ENCODE data around the gene HRAS. TPM values are rescaled to one million over a fixed set of nuclear protein-coding genes. Genes with fewer than 3 reads are reported as not detected.

HRAS gene
- total RNA-seq, 1 experiment from 2014 or later: 128 TPM

DNA sequence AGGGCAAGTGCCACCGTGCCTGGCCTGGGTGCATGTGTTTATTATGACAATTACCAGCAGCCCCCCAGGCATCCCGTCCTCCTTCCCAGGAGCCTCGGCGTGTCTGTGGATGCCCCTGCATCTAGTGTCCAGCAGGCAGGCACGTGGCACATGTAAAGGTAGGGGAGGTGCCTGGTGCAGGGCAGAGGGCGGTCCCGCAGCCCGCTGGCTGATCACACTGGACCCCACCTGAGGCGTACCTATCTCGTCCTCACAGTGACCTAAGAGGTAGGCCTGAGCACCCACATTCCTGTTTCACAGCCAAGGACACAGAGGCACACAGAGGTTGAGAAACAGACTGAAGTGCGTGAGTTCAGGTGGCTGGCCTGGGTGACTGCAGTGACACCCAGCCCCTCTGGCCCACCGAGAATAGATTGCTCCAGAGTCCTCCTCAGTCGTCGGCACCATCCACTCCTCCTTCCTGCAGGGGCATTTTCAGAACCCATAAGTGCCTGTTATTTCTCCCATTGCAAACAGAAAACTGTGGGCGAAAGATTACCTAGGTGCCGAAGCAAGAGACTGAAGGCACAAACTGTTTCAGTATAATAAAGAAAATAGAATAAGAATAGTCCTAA, 37.9 kb upstream of the HRAS start:
- H3K9me2 ChIP-seq (replicated peaks; ENCODE audit: low read length): no peaks in the 10 kb centered on the region
- no peak overlapping the region for H3K4me2 ChIP-seq (ENCODE audit: low read length)
- H4K20me1 ChIP-seq (ENCODE audit: low read length): peaks cover 15% of the 10 kb centered on the region
- intact Hi-C loops (cut with micrococcal nuclease): no loop called here
- peaks cover 19% of the 10 kb centered on the region for H3K4me1 ChIP-seq (ENCODE audit: insufficient read depth, low read length)
- ATAC-seq (no peak), DNase-seq (no peak)
- TF ChIP-seq, protein P1, sequence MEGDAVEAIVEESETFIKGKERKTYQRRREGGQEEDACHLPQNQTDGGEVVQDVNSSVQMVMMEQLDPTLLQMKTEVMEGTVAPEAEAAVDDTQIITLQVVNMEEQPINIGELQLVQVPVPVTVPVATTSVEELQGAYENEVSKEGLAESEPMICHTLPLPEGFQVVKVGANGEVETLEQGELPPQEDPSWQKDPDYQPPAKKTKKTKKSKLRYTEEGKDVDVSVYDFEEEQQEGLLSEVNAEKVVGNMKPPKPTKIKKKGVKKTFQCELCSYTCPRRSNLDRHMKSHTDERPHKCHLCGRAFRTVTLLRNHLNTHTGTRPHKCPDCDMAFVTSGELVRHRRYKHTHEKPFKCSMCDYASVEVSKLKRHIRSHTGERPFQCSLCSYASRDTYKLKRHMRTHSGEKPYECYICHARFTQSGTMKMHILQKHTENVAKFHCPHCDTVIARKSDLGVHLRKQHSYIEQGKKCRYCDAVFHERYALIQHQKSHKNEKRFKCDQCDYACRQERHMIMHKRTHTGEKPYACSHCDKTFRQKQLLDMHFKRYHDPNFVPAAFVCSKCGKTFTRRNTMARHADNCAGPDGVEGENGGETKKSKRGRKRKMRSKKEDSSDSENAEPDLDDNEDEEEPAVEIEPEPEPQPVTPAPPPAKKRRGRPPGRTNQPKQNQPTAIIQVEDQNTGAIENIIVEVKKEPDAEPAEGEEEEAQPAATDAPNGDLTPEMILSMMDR (conservative IDR thresholded peaks at IDR 0.05; ENCODE audit: low read depth, low read length): no peak
- no peak for TF ChIP-seq EZH2 (IDR thresholded peaks at IDR 0.05; ENCODE audit: low read length, unreplicated experiment)
- TF ChIP-seq EZH2phosphoT487 (IDR thresholded peaks at IDR 0.05; ENCODE audit: borderline replicate concordance, low read length): no peak
- H3K36me3 ChIP-seq (ENCODE audit: low read depth, low read length): no peaks in the 10 kb centered on the region
- H3K4me3 ChIP-seq (ENCODE audit: low read length): no peak overlapping the region
- BruUV-seq (replicated peaks): no TSS peak
- no peak overlapping the region for H2AFZ ChIP-seq (ENCODE audit: low read length)
- POLR2A ChIA-PET (ENCODE audit: unreplicated experiment): no interaction called here
- no peak overlapping the region for H3K27ac ChIP-seq (ENCODE audit: low read length)
- no peaks in the 10 kb centered on the region for H3F3A ChIP-seq (ENCODE audit: low read length, unreplicated experiment)
- no peak overlapping the region for H3K9ac ChIP-seq (ENCODE audit: low read length)
- CTCF ChIA-PET: no interaction called here
- no peaks in the 10 kb centered on the region for H3K9me3 ChIP-seq (ENCODE audit: low read length)
- H3K79me2 ChIP-seq (ENCODE audit: low read length): peaks cover 29% of the 10 kb centered on the region
- H3K27me3 ChIP-seq (ENCODE audit: low read length): no peaks in the 10 kb centered on the region

DNA sequence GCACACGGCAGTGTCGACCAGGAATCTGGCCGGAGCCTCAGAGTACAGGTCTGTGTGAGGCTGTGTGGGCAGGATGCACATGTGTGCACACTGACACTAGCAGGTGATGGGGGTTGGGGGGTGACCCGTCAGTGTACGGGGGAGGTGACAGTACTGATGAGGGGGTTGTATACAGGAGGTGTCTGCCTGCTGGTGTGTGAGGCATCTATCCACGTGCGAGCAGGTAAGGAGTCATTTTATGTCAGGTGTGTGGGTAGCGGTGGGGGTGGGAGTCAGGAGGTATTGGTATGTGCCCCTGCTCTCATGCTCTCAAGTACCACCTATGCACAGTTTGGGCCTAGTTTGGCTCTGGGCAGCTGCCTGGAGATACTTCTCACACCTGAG, 36.4 kb upstream of the HRAS start:
- no peak overlapping the region for H3K27ac ChIP-seq (ENCODE audit: low read length)
- TF ChIP-seq, protein P1 (conservative IDR thresholded peaks at IDR 0.05; ENCODE audit: low read depth, low read length): no peak
- TF ChIP-seq EZH2phosphoT487 (IDR thresholded peaks at IDR 0.05; ENCODE audit: borderline replicate concordance, low read length) (no peak), EZH2 (IDR thresholded peaks at IDR 0.05; ENCODE audit: low read length, unreplicated experiment) (no peak)
- H3K27me3 ChIP-seq (ENCODE audit: low read length): no peaks in the 10 kb centered on the region
- H3K36me3 ChIP-seq (ENCODE audit: low read depth, low read length): no peaks in the 10 kb centered on the region
- no peaks in the 10 kb centered on the region for H3F3A ChIP-seq (ENCODE audit: low read length, unreplicated experiment)
- ChIA-PET CTCF (no interaction called here), POLR2A (ENCODE audit: unreplicated experiment) (no interaction called here)
- H2AFZ ChIP-seq (ENCODE audit: low read length): no peak overlapping the region
- H4K20me1 ChIP-seq (ENCODE audit: low read length): peaks cover 5% of the 10 kb centered on the region; the same call in 1 of the 2 replicates
- BruUV-seq (replicated peaks): no TSS peak
- ATAC-seq: no peak
- no peak for DNase-seq
- H3K4me1 ChIP-seq (ENCODE audit: insufficient read depth, low read length): peaks cover 18% of the 10 kb centered on the region; the same call in 1 of the 2 replicates
- no peak overlapping the region for H3K9ac ChIP-seq (ENCODE audit: low read length)
- H3K4me2 ChIP-seq (ENCODE audit: low read length): no peak overlapping the region
- peaks cover 28% of the 10 kb centered on the region for H3K79me2 ChIP-seq (ENCODE audit: low read length)
- H3K4me3 ChIP-seq (ENCODE audit: low read length): no peak overlapping the region
- H3K9me3 ChIP-seq (ENCODE audit: low read length): no peaks in the 10 kb centered on the region
- H3K9me2 ChIP-seq (replicated peaks; ENCODE audit: low read length): no peaks in the 10 kb centered on the region
- intact Hi-C loops (cut with micrococcal nuclease): no loop called here

DNA sequence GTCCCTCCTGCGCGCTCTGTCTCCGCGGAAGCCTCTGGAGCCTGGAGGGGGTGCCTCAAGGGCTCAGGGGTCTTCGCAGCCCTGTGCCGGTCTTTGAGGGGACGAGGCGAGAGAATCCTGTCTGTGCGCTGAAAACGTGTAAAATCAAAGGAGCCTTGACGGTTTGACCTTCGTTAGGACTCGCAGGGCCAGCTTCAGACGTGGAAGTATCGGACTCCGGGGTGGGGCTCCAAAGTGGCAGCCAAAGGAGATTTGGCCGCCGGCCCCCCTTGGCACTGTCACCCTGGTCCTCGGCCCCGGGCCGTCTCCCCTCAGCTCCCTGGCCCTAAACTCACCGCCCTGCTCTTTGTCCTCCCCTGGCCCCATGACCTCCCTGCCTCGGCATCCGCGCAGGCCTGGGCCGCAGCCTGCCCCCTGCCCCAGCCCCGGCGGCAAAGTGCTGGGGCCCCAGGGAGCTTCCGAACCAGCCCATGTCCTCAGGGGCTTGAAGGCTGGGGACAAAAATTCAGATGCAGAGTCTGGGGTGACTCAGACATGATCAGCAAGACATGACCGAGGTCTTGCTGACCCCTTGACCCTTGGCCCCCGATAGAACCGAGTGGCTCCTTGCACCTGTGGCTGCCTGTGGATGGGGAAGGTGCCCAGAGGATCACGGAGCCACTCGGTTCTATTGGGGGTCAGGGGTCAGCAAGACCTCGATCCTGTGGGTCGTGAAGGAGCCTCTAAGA, 33.9 kb upstream of the HRAS start:
- H2AFZ ChIP-seq (ENCODE audit: low read length): peak overlapping the region; percentile 53; the same call in 1 of the 2 replicates

More for the DNA sequence above, 33.9 kb upstream of the HRAS start:
- TSS peak; percentile 80 for BruUV-seq (replicated peaks)
- H3K36me3 ChIP-seq (ENCODE audit: low read depth, low read length): no peaks in the 10 kb centered on the region
- no peaks in the 10 kb centered on the region for H3K9me2 ChIP-seq (replicated peaks; ENCODE audit: low read length)
- H4K20me1 ChIP-seq (ENCODE audit: low read length): 0 out of 2 replicates have a peak, but pooled peaks cover 5% of the 10 kb centered on the region
- intact Hi-C loops (cut with micrococcal nuclease): loop anchor here (10.0 kb wide), 1 partner anchor 45 kb away; the partner anchor contains the start of gene IRF7
- peak overlapping the region; percentile 88 for H3K4me2 ChIP-seq (ENCODE audit: low read length)
- H3K4me3 ChIP-seq (ENCODE audit: low read length): peak overlapping the region; percentile 70
- ATAC-seq: no peak
- no peak for DNase-seq
- no peaks in the 10 kb centered on the region for H3F3A ChIP-seq (ENCODE audit: low read length, unreplicated experiment)
- no peak overlapping the region for H3K27ac ChIP-seq (ENCODE audit: low read length)
- H3K4me1 ChIP-seq (ENCODE audit: insufficient read depth, low read length): peaks cover 16% of the 10 kb centered on the region; the same call in 1 of the 2 replicates
- ChIA-PET POLR2A (ENCODE audit: unreplicated experiment) (no interaction called here), CTCF (no interaction called here)
- H3K9ac ChIP-seq (ENCODE audit: low read length): peak overlapping the region; percentile 70
- H3K79me2 ChIP-seq (ENCODE audit: low read length): peaks cover 26% of the 10 kb centered on the region
- no peaks in the 10 kb centered on the region for H3K9me3 ChIP-seq (ENCODE audit: low read length)
- H3K27me3 ChIP-seq (ENCODE audit: low read length): no peaks in the 10 kb centered on the region
- no peak for TF ChIP-seq EZH2phosphoT487 (IDR thresholded peaks at IDR 0.05; ENCODE audit: borderline replicate concordance, low read length)
- TF ChIP-seq, protein P1 (conservative IDR thresholded peaks at IDR 0.05; ENCODE audit: low read depth, low read length): no peak
- TF ChIP-seq EZH2 (IDR thresholded peaks at IDR 0.05; ENCODE audit: low read length, unreplicated experiment): no peak
